Daoy (cell line): ENCODE results near the gene ZNF280B. TPM values are rescaled to one million over a fixed set of nuclear protein-coding genes. Genes with fewer than 3 reads are reported as not detected.
"Not testable (repeated sequence)": the region's sequence is repeated elsewhere in the genome, so short reads cannot be mapped to it uniquely, and the experiment has no call there.

Experiments used
- DNase-seq: peaks from one replicate; pipeline ENCODE4 v3.0.0-alpha.2; 2015; ENCODE audit warnings: low read depth
- total RNA-seq: library from RNA; depleted of rRNA; stranded (reverse); fragments of >200 nt; shearing (Covaris generic); gene quantifications from 2 replicates; pipeline ENCODE4 v1.2.3, GENCODE V29; 2014

ZNF280B gene
- total RNA-seq, 1 experiment from 2014 or later, result 3.8 TPM

- DNase-seq, result not testable (repeated sequence)
These were observed 1.4 kb upstream of the ZNF280B start for GRCh38 chr22:22509912-22510311.

GRCh38 chr22:22507743-22508273, 734 bp downstream of the ZNF280B start:
- DNase-seq, result no peak

GRCh38 chr22:22506736-22507135, 1.8 kb downstream of the ZNF280B start:
- DNase-seq, result no peak

GRCh38 chr22:22498267-22498666, 10.3 kb downstream of the ZNF280B start:
- DNase-seq, result no peak

GRCh38 chr22:22491589-22491988, 17.0 kb downstream of the ZNF280B start:
- not testable (repeated sequence) for DNase-seq

- DNase-seq, result no peak
These were observed 19.8 kb downstream of the ZNF280B start for GRCh38 chr22:22488736-22489135.

GRCh38 chr22:22487869-22488597, 20.5 kb downstream of the ZNF280B start:
- DNase-seq, result no peak

GRCh38 chr22:22487059-22487458, 21.5 kb downstream of the ZNF280B start:
- no peak for DNase-seq

GRCh38 chr22:22486132-22486899, 22.2 kb downstream of the ZNF280B start:
- no peak for DNase-seq

GRCh38 chr22:22485524-22485923, 23.0 kb downstream of the ZNF280B start:
- no peak for DNase-seq

- DNase-seq, result no peak
These were observed 24.5 kb downstream of the ZNF280B start for GRCh38 chr22:22484023-22484422.

GRCh38 chr22:22480940-22481339, 27.6 kb downstream of the ZNF280B start:
- no peak for DNase-seq

GRCh38 chr22:22479999-22480532, 28.5 kb downstream of the ZNF280B start:
- DNase-seq, result no peak

- DNase-seq, result no peak
These were observed 29.4 kb downstream of the ZNF280B start for GRCh38 chr22:22479116-22479515.

- no peak for DNase-seq
These were observed 30.1 kb downstream of the ZNF280B start for GRCh38 chr22:22478470-22478869.

- no peak for DNase-seq
These were observed 33.8 kb downstream of the ZNF280B start for GRCh38 chr22:22474733-22475132.

- DNase-seq, result not testable (repeated sequence)
These were observed 37.4 kb downstream of the ZNF280B start for GRCh38 chr22:22471104-22471503.

- no peak for DNase-seq
These were observed 39.0 kb downstream of the ZNF280B start for GRCh38 chr22:22469527-22469926.

GRCh38 chr22:22468794-22469469, 39.6 kb downstream of the ZNF280B start:
- not testable (repeated sequence) for DNase-seq

- no peak for DNase-seq
These were observed 41.4 kb downstream of the ZNF280B start for GRCh38 chr22:22467112-22467511.

- no peak for DNase-seq
These were observed 42.8 kb downstream of the ZNF280B start for GRCh38 chr22:22465782-22466181.

- no peak for DNase-seq
These were observed 43.4 kb downstream of the ZNF280B start for GRCh38 chr22:22465094-22465602.
